ENCODE measurements around the gene GASK1A. TPM values are rescaled to one million over a fixed set of nuclear protein-coding genes. Genes with fewer than 3 reads are reported as not detected.

Gene GASK1A
- total RNA-seq, 1 experiment from 2014 or later: 1.9 TPM

- Histone ChIP-seq H4K20me1 (ENCODE audit: low read length) (no peaks in the 10 kb centered on the region), H3K36me3 (ENCODE audit: low read depth, low read length) (no peaks in the 10 kb centered on the region), H2AFZ (ENCODE audit: low read length) (no peak overlapping the region), H3K4me2 (ENCODE audit: low read length) (no peak overlapping the region), H3K79me2 (ENCODE audit: low read length) (no peaks in the 10 kb centered on the region), H3F3A (ENCODE audit: low read length, unreplicated experiment) (no peaks in the 10 kb centered on the region), H3K9me3 (ENCODE audit: low read length) (no peaks in the 10 kb centered on the region), H3K4me3 (ENCODE audit: low read length) (no peak overlapping the region), H3K27ac (ENCODE audit: low read length) (no peak overlapping the region), H3K4me1 (ENCODE audit: insufficient read depth, low read length) (no peaks in the 10 kb centered on the region), H3K27me3 (ENCODE audit: low read length) (peaks cover 26% of the 10 kb centered on the region), H3K9ac (ENCODE audit: low read length) (no peak overlapping the region), H3K9me2 (replicated peaks; ENCODE audit: low read length) (no peaks in the 10 kb centered on the region)
- ChIA-PET CTCF (no interaction called here), POLR2A (ENCODE audit: unreplicated experiment) (no interaction called here)
- no peak for DNase-seq
- intact Hi-C loops (cut with micrococcal nuclease): no loop called here
- BruUV-seq (replicated peaks): no TSS peak
- ATAC-seq: no peak
- TF ChIP-seq CTCF (conservative IDR thresholded peaks at IDR 0.05; ENCODE audit: low read depth, low read length) (no peak), EZH2 (IDR thresholded peaks at IDR 0.05; ENCODE audit: low read length, unreplicated experiment) (no peak), EZH2phosphoT487 (IDR thresholded peaks at IDR 0.05; ENCODE audit: borderline replicate concordance, low read length) (no peak)
These were observed 57.7 kb downstream of the GASK1A start for GRCh38 chr3:43036621-43037423.

GRCh38 chr3:43038010-43038409 is 58.9 kb downstream of the GASK1A start:
- Histone ChIP-seq H3K9me3 (ENCODE audit: low read length) (no peaks in the 10 kb centered on the region), H3F3A (ENCODE audit: low read length, unreplicated experiment) (no peaks in the 10 kb centered on the region), H4K20me1 (ENCODE audit: low read length) (no peaks in the 10 kb centered on the region), H3K4me1 (ENCODE audit: insufficient read depth, low read length) (no peaks in the 10 kb centered on the region), H3K36me3 (ENCODE audit: low read depth, low read length) (no peaks in the 10 kb centered on the region), H3K4me2 (ENCODE audit: low read length) (no peak overlapping the region), H2AFZ (ENCODE audit: low read length) (no peak overlapping the region), H3K4me3 (ENCODE audit: low read length) (no peak overlapping the region), H3K27ac (ENCODE audit: low read length) (no peak overlapping the region), H3K9ac (ENCODE audit: low read length) (no peak overlapping the region), H3K9me2 (replicated peaks; ENCODE audit: low read length) (no peaks in the 10 kb centered on the region), H3K79me2 (ENCODE audit: low read length) (no peaks in the 10 kb centered on the region), H3K27me3 (ENCODE audit: low read length) (peaks cover 26% of the 10 kb centered on the region)
- BruUV-seq (replicated peaks): no TSS peak
- DNase-seq (no peak), ATAC-seq (no peak)
- intact Hi-C loops (cut with micrococcal nuclease): no loop called here
- TF ChIP-seq EZH2phosphoT487 (IDR thresholded peaks at IDR 0.05; ENCODE audit: borderline replicate concordance, low read length): no peak
- no peak for TF ChIP-seq EZH2 (IDR thresholded peaks at IDR 0.05; ENCODE audit: low read length, unreplicated experiment)
- no peak for TF ChIP-seq CTCF (conservative IDR thresholded peaks at IDR 0.05; ENCODE audit: low read depth, low read length)
- POLR2A ChIA-PET (ENCODE audit: unreplicated experiment): no interaction called here
- CTCF ChIA-PET: no interaction called here

- TF ChIP-seq EZH2phosphoT487 (IDR thresholded peaks at IDR 0.05; ENCODE audit: borderline replicate concordance, low read length): no peak
- TF ChIP-seq EZH2 (IDR thresholded peaks at IDR 0.05; ENCODE audit: low read length, unreplicated experiment): no peak
- no peak for TF ChIP-seq CTCF (conservative IDR thresholded peaks at IDR 0.05; ENCODE audit: low read depth, low read length)
- no peak overlapping the region for H3K4me2 ChIP-seq (ENCODE audit: low read length)
- H3K9me2 ChIP-seq (replicated peaks; ENCODE audit: low read length): no peaks in the 10 kb centered on the region
- H3K27ac ChIP-seq (ENCODE audit: low read length): no peak overlapping the region
- no TSS peak for BruUV-seq (replicated peaks)
- ChIA-PET POLR2A (ENCODE audit: unreplicated experiment) (no interaction called here), CTCF (no interaction called here)
- H3K27me3 ChIP-seq (ENCODE audit: low read length): peaks cover 17% of the 10 kb centered on the region
- ATAC-seq (no peak), DNase-seq (no peak)
- H3K4me1 ChIP-seq (ENCODE audit: insufficient read depth, low read length): no peaks in the 10 kb centered on the region
- H3K79me2 ChIP-seq (ENCODE audit: low read length): no peaks in the 10 kb centered on the region
- H3K36me3 ChIP-seq (ENCODE audit: low read depth, low read length): no peaks in the 10 kb centered on the region
- H3K9ac ChIP-seq (ENCODE audit: low read length): no peak overlapping the region
- no peaks in the 10 kb centered on the region; the same call in 1 of the 2 replicates for H3K9me3 ChIP-seq (ENCODE audit: low read length)
- H3K4me3 ChIP-seq (ENCODE audit: low read length): no peak overlapping the region
- no peak overlapping the region for H2AFZ ChIP-seq (ENCODE audit: low read length)
- H4K20me1 ChIP-seq (ENCODE audit: low read length): no peaks in the 10 kb centered on the region
- no peaks in the 10 kb centered on the region for H3F3A ChIP-seq (ENCODE audit: low read length, unreplicated experiment)
- intact Hi-C loops (cut with micrococcal nuclease): no loop called here
These were observed 62.4 kb downstream of the GASK1A start for GRCh38 chr3:43041517-43041916.
